ENCODE data around the gene TPI1.
"Not testable (repeated sequence)": the region's sequence is repeated elsewhere in the genome, so short reads cannot be mapped to it uniquely, and the experiment has no call there.

TPI1 gene

GRCh38 chr12:6861391-6861790, 5.9 kb upstream of the TPI1 start:
- no peak for DNase-seq (ENCODE audit: low read depth)
- TF ChIP-seq CTCF (IDR thresholded peaks at IDR 0.05; ENCODE audit: control insufficient read depth, extremely low read depth, insufficient read depth): no peak
- no peak overlapping the region for H3K4me3 ChIP-seq (ENCODE audit: low read depth, low read length)

GRCh38 chr12:6863033-6863432, 4.3 kb upstream of the TPI1 start:
- TF ChIP-seq CTCF (IDR thresholded peaks at IDR 0.05; ENCODE audit: control insufficient read depth, extremely low read depth, insufficient read depth): no peak
- no peak overlapping the region for H3K4me3 ChIP-seq (ENCODE audit: low read depth, low read length)
- DNase-seq (ENCODE audit: low read depth): no peak

- H3K4me3 ChIP-seq (ENCODE audit: low read depth, low read length): no peak overlapping the region
- no peak for TF ChIP-seq CTCF (IDR thresholded peaks at IDR 0.05; ENCODE audit: control insufficient read depth, extremely low read depth, insufficient read depth)
- no peak for DNase-seq (ENCODE audit: low read depth)
These were observed 3.6 kb upstream of the TPI1 start for GRCh38 chr12:6863586-6864321.

- not testable (repeated sequence) for DNase-seq (ENCODE audit: low read depth); H3K4me3 ChIP-seq (ENCODE audit: low read depth, low read length)
These were observed 2.0 kb upstream of the TPI1 start for GRCh38 chr12:6865307-6865706.

DNA sequence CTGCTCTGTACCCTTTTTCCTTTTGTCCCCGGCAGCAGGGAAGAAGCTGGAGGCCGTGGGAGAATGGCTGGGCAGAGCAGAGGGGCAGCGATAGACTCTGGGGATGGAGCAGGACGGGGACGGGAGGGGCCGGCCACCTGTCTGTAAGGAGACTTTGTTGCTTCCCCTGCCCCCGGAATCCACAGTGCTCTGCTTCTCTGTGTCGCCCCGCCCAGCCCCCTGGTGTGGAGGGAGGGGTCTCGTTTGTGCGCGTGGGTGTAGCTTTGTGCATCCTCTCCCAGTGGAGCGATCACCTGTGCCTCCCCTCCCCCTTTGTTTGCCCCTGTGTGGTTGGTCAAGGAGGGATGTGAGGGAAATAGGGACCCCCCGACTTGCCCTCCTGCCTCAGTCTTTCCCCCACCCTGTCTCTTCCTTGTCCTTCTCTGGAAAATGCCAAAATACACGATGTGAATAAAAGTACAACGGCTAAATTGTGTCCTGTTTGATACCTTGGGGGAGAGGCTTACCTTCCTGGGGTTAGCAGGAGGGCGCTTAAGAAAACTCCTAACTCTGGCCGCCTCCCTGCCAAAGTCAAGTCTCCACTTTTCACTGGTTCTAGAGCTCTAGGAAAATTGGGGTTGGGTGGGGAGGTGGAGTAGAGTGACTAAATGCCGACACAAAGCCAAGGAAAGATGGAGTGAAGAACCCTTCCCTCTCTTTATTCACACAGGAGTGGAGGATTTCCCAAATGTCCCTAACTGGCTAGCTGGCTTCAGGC, 990 bp upstream of the TPI1 start:
- peak overlapping the region; percentile 99 for H3K4me3 ChIP-seq (ENCODE audit: low read depth, low read length)
- DNase-seq (ENCODE audit: low read depth): no peak
- TF ChIP-seq CTCF (IDR thresholded peaks at IDR 0.05; ENCODE audit: control insufficient read depth, extremely low read depth, insufficient read depth): no peak

GRCh38 chr12:6866920-6867412, 365 bp upstream of the TPI1 start:
- TF ChIP-seq CTCF (IDR thresholded peaks at IDR 0.05; ENCODE audit: control insufficient read depth, extremely low read depth, insufficient read depth): no peak
- no peak for DNase-seq (ENCODE audit: low read depth)
- H3K4me3 ChIP-seq (ENCODE audit: low read depth, low read length): peak overlapping the region; percentile 99

GRCh38 chr12:6868211-6869048, 1.1 kb downstream of the TPI1 start:
- DNase-seq (ENCODE audit: low read depth): no peak
- peak overlapping the region; percentile 99 for H3K4me3 ChIP-seq (ENCODE audit: low read depth, low read length)
- 0 out of 2 replicates have a peak, but pooled peaks have one; percentile 28 for TF ChIP-seq CTCF (IDR thresholded peaks at IDR 0.05; ENCODE audit: control insufficient read depth, extremely low read depth, insufficient read depth)

Measured in LNCaP clone FGC (cell line).